A549 treated with GW870086 at 1 μM for 4 hours (cell line): ENCODE data around the gene PPP1R15B. TPM values are rescaled to one million over a fixed set of nuclear protein-coding genes. Genes with fewer than 3 reads are reported as not detected.

Experiments
- total RNA-seq: library from RNA; stranded (reverse); fragments of 200-300 nt; extraction: Qiagen RNA extraction; gene quantifications from 5 replicates; pipeline ENCODE4 v1.2.3, GENCODE V29; 2022; ENCODE audit warnings: low read depth

PPP1R15B gene
- total RNA-seq, result 26.3 to 32.3 TPM (median 28.7 TPM) in 5 replicates

GRCh38 chr1:204411451-204412204 lies at the start of gene PPP1R15B:
Gene PPP1R15B (minus strand): TSS chr1:204411817. CDS start chr1:204411411, 406 bp downstream.

GRCh38 chr1:204359474-204360255 lies 52.0 kb downstream of the PPP1R15B start, which contains the start of gene PLEKHA6:
Gene PLEKHA6 (minus strand): TSS chr1:204359929. CDS start chr1:204273727, 86,202 bp downstream.

Other genes with a start within 250 kb of the PPP1R15B start
- gene REN, start 245.5 kb downstream of the PPP1R15B start, total RNA-seq, result 0.13 TPM in 1 of 5 replicates, not detected in the others
- gene KISS1, start 215.3 kb downstream of the PPP1R15B start, total RNA-seq, result 0.21 to 0.96 TPM (median 0.46 TPM) in 5 replicates
- gene GOLT1A, start 197.8 kb downstream of the PPP1R15B start, total RNA-seq, result 4.2 to 7.0 TPM (median 4.8 TPM) in 5 replicates
- gene PLEKHA6, start 51.9 kb downstream of the PPP1R15B start, total RNA-seq, result 26.3 to 37.8 TPM (median 34.4 TPM) in 5 replicates
- 6.5 to 8.3 TPM (median 7.2 TPM) in 5 replicates for gene PIK3C2B, start 83.0 kb upstream of the PPP1R15B start, total RNA-seq
- 3.9 to 5.1 TPM (median 4.7 TPM) in 5 replicates for gene MDM4, start 104.6 kb upstream of the PPP1R15B start, total RNA-seq